HepG2 (cell line): ENCODE measurements around the gene DLST. TPM values are rescaled to one million over a fixed set of nuclear protein-coding genes. Genes with fewer than 3 reads are reported as not detected.

ENCODE experiments used
- ZNF629 ChIP-seq: sonication (generic); formaldehyde crosslinking; conservative IDR thresholded peaks from 2 replicates; pipeline ENCODE4 v1.5.0; 2020; ENCODE audit warnings: missing genetic modification reagents
- polyA plus RNA-seq, 8 experiments: library from polyadenylated mRNA; depleted of rRNA in 3 of 8; stranded (reverse) in 7 of 8; unstranded in 1 of 8; fragments of >200 nt; fragmentation: Illumina TruSeq in 4 of 8; extraction: Trizol in 4 of 8; gene quantifications; 2 replicates each; pipeline versions ENCODE4 v1.2.1 to v1.2.3, GENCODE V29; 2011 to 2016; ENCODE audit warnings: low read depth in 4 of 8, missing spikeins in 1 of 8, mixed read lengths in 1 of 8; ENCODE audit not compliant: insufficient read depth in 1 of 8
- total RNA-seq, 5 experiments: library from RNA; depleted of rRNA; stranded (reverse); fragments of >200 nt; fragmentation: Illumina TruSeq; extraction: Trizol; gene quantifications; 2 replicates each; pipeline ENCODE4 v1.2.3, GENCODE V29; 2016; ENCODE audit warnings: low read depth in 1 of 5
- TF ChIP-seq, protein P1 (sequence below): sonication (generic); formaldehyde crosslinking; IDR thresholded peaks from 2 replicates; pipeline ENCODE4 v1.4.0; 2020; ENCODE audit warnings: mild to moderate bottlenecking, missing genetic modification reagents, borderline replicate concordance
- TF ChIP-seq, protein P2 (sequence below): sonication (generic); formaldehyde crosslinking; IDR thresholded peaks from 2 replicates; pipeline ENCODE4 v1.4.0; 2020; ENCODE audit warnings: missing genetic modification reagents

Gene DLST
- total and polyA plus RNA-seq, 2 of the 13 experiments (the other 11 are each of a cell fraction or from before 2014, with no cell fraction given) = 56.5 to 94.3 TPM

DNA sequence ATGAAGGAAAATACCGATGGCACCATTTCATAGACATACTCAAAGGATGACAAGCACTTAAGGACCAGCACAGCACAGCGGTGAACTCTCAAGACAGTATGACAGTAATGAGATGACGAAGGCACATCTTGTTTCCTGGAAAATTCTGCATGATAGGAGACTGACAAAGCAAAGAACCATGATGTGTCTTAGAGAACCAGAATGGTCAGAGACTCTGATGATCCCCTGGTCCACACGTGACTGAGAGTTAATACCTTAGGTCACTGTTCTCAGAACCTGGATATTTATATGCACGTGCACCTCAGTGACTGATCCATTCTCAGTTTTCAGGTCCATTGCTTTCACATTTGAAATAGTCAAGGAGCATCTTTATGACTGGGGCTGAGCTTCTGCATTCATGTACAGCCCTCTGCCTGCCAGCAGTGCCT is 41.1 kb upstream of the DLST start (continued):
- TF ChIP-seq, protein P1, sequence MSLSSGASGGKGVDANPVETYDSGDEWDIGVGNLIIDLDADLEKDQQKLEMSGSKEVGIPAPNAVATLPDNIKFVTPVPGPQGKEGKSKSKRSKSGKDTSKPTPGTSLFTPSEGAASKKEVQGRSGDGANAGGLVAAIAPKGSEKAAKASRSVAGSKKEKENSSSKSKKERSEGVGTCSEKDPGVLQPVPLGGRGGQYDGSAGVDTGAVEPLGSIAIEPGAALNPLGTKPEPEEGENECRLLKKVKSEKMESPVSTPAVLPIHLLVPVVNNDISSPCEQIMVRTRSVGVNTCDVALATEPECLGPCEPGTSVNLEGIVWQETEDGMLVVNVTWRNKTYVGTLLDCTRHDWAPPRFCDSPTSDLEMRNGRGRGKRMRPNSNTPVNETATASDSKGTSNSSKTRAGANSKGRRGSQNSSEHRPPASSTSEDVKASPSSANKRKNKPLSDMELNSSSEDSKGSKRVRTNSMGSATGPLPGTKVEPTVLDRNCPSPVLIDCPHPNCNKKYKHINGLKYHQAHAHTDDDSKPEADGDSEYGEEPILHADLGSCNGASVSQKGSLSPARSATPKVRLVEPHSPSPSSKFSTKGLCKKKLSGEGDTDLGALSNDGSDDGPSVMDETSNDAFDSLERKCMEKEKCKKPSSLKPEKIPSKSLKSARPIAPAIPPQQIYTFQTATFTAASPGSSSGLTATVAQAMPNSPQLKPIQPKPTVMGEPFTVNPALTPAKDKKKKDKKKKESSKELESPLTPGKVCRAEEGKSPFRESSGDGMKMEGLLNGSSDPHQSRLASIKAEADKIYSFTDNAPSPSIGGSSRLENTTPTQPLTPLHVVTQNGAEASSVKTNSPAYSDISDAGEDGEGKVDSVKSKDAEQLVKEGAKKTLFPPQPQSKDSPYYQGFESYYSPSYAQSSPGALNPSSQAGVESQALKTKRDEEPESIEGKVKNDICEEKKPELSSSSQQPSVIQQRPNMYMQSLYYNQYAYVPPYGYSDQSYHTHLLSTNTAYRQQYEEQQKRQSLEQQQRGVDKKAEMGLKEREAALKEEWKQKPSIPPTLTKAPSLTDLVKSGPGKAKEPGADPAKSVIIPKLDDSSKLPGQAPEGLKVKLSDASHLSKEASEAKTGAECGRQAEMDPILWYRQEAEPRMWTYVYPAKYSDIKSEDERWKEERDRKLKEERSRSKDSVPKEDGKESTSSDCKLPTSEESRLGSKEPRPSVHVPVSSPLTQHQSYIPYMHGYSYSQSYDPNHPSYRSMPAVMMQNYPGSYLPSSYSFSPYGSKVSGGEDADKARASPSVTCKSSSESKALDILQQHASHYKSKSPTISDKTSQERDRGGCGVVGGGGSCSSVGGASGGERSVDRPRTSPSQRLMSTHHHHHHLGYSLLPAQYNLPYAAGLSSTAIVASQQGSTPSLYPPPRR (CRISPR knock-in tag) = no peak
- TF ChIP-seq ZNF629 (CRISPR knock-in tag) = no peak
- TF ChIP-seq, protein P2, sequence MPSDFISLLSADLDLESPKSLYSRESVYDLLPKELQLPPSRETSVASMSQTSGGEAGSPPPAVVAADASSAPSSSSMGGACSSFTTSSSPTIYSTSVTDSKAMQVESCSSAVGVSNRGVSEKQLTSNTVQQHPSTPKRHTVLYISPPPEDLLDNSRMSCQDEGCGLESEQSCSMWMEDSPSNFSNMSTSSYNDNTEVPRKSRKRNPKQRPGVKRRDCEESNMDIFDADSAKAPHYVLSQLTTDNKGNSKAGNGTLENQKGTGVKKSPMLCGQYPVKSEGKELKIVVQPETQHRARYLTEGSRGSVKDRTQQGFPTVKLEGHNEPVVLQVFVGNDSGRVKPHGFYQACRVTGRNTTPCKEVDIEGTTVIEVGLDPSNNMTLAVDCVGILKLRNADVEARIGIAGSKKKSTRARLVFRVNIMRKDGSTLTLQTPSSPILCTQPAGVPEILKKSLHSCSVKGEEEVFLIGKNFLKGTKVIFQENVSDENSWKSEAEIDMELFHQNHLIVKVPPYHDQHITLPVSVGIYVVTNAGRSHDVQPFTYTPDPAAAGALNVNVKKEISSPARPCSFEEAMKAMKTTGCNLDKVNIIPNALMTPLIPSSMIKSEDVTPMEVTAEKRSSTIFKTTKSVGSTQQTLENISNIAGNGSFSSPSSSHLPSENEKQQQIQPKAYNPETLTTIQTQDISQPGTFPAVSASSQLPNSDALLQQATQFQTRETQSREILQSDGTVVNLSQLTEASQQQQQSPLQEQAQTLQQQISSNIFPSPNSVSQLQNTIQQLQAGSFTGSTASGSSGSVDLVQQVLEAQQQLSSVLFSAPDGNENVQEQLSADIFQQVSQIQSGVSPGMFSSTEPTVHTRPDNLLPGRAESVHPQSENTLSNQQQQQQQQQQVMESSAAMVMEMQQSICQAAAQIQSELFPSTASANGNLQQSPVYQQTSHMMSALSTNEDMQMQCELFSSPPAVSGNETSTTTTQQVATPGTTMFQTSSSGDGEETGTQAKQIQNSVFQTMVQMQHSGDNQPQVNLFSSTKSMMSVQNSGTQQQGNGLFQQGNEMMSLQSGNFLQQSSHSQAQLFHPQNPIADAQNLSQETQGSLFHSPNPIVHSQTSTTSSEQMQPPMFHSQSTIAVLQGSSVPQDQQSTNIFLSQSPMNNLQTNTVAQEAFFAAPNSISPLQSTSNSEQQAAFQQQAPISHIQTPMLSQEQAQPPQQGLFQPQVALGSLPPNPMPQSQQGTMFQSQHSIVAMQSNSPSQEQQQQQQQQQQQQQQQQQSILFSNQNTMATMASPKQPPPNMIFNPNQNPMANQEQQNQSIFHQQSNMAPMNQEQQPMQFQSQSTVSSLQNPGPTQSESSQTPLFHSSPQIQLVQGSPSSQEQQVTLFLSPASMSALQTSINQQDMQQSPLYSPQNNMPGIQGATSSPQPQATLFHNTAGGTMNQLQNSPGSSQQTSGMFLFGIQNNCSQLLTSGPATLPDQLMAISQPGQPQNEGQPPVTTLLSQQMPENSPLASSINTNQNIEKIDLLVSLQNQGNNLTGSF (CRISPR knock-in tag) = no peak
